ENCODE data around the gene WWP2. TPM values are rescaled to one million over a fixed set of nuclear protein-coding genes. Genes with fewer than 3 reads are reported as not detected.
A peak's percentile ranks its signal among the peaks of the same experiment; 100 is the strongest.
"Not testable (repeated sequence)": the region's sequence is repeated elsewhere in the genome, so short reads cannot be mapped to it uniquely, and the experiment has no call there.

WWP2 gene
- total RNA-seq, 1 donor from 2014 or later: 91.5 TPM

DNA sequence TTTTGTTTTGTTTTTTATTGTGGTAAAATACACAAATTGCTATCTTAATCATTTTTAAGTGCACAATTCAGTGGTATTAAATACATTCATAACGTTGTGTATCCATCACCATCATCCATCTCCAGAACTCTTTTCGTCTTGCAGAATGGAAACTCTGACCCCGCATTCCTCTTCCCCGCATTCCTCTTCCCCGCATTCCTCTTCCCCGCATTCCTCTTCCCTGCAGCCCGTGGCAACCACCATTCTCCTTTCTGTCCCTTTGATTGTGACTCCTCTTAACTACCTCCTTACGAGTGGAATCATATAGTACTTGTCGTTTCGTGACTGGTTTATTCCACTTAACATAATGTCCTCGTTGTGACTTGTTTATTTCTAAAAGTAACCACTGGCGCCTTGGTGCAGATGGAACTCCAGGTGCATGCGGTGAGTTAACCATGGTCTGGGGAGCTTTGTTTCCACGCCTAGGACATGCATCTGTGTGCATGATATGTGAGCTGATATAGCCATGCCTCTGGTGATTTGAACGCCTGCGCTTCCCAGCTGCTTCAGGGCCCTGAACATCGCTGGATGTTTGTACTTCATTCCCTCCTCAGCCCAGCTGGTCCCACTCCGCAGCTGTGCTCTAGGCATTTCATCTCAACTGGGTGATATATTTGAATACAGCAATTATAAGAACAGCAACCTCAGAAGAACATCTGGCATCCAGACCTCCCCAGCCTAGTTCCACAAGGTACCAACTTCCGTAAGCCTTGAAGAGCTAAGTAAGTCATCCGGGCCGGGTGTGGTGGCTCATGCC, 181.3 kb downstream of the WWP2 start:
- DNase-seq (ENCODE audit: low spot score); intact Hi-C loops (cut with DNase I): not testable (repeated sequence)
- peak; percentile 35 for ATAC-seq

DNA sequence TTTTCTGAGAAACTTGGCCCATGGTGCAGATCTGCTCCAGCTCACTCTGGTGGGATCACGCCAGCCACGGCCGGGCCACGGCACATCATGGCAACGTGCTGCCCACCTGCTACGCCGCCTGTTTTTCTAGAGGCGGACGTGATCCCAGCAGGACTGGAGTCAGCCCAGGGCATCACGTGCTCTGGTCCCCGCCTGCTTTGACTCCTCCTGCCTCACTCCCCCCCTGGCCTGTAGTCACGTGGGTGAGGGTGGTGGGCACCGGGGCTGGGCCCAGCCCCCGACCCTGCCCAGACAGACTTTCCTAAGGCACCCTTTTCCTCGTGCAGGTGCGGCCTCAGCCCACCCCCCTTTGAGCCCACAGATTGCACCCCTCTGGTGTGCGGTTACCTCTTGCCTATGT, 188.3 kb downstream of the WWP2 start:
- DNase-seq (ENCODE audit: low spot score); intact Hi-C loops (cut with DNase I); ATAC-seq: not testable (repeated sequence)

DNA sequence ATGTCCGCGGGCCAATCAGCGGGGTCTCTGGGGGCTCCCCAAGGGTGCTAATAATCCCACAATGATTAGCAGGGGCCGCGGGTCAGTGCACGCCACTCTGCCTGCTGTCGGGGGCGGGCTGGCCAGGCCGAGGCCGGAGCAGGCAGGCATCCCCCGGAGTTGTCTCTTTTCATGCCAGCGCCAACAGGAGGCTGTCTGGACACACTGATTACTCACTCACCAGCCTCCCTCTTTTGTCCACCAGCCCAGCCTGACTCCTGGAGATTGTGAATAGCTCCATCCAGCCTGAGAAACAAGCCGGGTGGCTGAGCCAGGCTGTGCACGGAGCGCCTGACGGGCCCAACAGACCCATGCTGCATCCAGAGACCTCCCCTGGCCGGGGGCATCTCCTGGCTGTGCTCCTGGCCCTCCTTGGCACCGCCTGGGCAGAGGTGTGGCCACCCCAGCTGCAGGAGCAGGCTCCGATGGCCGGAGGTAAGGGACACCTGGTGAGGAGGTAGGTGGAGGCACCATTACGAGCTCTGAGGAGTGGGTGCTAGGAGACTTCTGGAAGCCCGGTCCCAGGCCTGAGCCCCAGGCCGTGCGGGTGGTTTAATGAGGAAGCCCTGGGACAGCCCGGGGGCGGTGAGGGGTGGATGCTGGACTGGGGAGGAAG, 189.0 kb downstream of the WWP2 start, which contains the start of gene CLEC18A:
CLEC18A (plus strand) TSS at position 318 of the 655 bp plus-strand sequence; CDS start at position 351, 33 bp downstream.
- peak; percentile 38 for ATAC-seq
- intact Hi-C loops (cut with DNase I); DNase-seq (ENCODE audit: low spot score): not testable (repeated sequence)

DNA sequence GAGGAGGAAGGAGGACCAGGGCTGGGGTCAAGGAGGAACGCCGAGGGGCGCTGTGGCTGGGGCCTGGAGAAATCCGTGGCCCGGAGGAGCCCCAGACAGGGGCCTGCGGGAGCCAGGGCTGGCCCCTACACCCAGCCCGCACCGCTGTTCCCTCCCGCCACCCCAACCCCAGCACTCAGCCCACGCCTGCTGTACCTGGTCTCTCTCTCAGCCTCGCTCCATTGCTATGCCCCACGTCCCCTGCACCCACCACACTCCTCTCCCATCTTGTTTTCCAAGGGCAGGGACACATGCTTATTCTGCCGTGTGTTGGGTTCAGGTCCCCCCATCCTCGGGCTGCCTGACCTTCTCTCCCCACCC, 189.5 kb downstream of the WWP2 start:
- intact Hi-C loops (cut with DNase I); DNase-seq (ENCODE audit: low spot score); ATAC-seq: not testable (repeated sequence)

DNA sequence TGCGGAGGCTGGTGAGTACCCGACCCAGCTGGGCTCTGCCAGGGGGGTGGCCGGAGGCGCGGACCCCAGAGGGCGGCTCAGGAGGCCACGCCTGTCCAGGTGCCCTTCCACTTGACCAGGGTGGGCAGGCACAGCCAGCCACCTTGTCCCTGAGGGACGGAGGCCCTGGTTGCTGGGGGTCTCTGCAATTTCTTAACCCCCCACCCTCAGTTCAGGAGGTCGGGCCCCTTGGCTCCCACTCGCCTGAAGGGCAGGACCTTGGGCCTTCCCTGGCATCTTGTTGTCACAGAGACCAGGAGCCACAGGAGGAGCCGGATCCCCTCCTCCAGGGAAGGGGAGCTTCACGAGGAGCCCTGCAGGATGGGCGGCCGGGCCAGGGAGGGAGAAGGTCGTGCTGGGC, 190.0 kb downstream of the WWP2 start:
- DNase-seq (ENCODE audit: low spot score); ATAC-seq; intact Hi-C loops (cut with DNase I): not testable (repeated sequence)

DNA sequence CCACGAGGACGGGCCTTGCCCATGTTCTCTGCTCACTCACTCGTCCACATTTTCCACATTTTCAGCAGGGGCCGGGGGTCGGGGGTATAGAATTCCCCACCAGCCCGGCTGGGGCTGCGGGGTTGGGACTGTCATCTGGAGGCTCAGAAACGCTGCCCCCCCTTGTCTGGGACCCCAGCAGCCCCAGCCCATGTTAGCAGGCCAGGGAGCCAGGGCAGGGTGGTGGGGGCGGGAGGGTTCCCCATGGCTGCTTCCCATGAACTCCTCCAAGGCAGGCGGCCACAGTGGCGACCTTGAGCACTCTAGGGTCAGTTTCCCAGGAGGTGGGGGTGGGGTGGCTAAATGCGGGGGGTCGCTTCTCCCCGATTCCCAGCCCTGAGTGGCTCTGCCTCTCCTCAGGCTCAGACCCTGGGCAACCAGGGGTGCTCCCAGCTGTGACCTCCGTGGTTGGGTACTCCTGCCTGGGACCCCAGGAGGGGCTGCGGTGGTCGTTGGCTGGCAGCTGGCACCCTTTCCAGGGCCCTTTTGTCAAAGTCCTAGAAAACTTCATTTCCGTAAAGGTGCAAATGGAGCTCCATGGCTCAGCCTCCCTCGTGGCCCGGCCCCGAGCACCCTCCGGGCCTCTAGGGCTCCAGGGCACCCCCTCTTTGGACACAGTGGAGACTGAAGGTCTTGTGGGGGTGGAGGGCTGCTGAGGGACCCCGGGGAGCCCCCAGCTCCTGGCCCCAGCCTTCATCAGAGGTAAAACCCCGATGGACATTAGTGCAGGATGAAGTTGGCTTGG, 190.6 kb downstream of the WWP2 start:
- ATAC-seq; DNase-seq (ENCODE audit: low spot score); intact Hi-C loops (cut with DNase I): not testable (repeated sequence)

DNA sequence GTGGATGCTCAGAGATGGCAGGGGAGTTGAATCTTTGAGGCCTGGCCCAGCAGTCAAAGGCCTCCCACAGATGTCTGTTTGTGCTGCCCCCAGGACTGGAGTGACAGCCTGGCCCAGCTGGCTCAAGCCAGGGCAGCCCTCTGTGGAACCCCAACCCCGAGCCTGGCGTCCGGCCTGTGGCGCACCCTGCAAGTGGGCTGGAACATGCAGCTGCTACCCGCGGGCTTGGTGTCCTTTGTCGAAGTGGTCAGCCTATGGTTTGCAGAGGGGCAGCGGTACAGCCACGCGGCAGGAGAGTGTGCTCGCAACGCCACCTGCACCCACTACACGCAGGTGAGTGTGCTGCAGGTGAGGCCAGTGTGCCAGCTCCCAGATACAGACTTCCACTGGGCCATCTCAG, 192.1 kb downstream of the WWP2 start:
- ATAC-seq; intact Hi-C loops (cut with DNase I); DNase-seq (ENCODE audit: low spot score): not testable (repeated sequence)

DNA sequence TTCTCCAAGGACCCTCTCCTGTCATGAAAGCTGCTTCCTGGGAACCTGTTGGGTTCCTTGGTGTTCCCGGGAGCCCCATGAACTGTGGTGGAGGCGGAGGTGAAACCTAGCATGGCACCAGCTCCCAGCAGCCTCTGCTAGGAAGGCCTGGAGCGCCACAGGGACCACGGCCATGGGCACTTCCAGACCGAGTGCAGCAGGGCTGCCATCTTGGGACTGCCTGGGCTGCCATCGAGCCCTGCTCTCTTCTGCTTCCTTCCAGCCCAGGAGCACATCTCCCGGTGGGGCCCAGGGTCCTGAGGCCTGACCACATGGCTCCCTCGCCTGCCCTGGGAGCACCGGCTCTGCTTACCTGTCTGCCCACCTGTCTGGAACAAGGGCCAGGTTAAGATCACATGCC, 201.2 kb downstream of the WWP2 start:
- DNase-seq (ENCODE audit: low spot score); ATAC-seq; intact Hi-C loops (cut with DNase I): not testable (repeated sequence)

DNA sequence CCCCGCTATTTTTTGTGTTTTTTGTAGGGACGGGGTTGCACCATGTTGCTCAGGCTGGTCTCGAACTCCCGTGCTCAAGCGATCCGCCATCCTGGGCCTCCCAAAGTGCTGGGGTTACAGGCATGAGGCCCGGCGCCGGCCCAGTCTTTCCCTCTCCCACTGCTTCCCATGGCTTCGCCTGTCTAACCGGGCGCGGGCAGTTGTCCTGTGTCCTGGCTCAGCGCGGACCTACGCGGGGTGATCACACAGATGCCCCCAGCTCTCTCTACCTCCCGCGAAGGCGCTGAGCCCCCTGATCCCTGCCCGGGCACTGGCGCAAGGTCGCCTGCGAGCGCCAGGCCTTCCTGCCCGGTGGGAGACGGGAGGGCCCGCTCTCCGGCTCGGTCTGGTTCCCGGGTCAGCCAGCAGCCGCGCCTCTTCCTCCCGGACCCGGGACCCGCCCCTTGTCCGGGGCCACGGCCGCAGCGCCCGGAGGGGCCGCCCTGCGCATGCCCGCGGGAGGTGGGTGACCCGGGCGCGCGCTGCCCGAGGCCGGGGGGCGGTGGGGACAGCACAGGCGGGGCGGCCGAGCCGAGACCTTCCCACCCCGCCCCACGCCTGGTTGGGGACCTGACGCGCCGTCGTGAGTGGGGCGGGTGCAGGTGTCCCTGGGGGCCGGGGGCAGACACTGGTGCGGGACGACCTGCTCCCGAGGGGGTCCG, 203.0 kb downstream of the WWP2 start:
- intact Hi-C loops (cut with DNase I): not testable (repeated sequence)
- ATAC-seq (peak; percentile 87), DNase-seq (ENCODE audit: low spot score) (peak; percentile 85)

DNA sequence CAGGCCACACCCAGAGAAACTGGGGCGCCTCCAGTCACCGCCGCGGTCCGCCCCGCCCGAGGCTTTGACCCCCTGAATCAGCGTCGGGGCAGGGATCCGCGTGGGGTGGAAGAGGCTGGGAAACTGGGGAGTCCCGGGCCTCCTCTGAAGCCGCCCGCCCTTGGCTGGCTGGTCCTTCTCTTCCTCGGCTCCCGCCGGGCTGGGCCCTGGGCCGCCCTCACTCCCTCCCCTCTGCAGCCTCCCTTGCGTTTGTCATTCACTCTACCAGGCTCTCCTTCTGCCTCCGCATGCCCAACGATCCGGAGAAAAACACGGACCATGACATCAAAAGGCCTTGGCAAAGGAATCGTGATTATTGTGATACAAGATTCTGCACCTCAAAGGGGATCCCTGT, 203.5 kb downstream of the WWP2 start:
- DNase-seq (ENCODE audit: low spot score); intact Hi-C loops (cut with DNase I): not testable (repeated sequence)
- ATAC-seq: peak; percentile 68

DNA sequence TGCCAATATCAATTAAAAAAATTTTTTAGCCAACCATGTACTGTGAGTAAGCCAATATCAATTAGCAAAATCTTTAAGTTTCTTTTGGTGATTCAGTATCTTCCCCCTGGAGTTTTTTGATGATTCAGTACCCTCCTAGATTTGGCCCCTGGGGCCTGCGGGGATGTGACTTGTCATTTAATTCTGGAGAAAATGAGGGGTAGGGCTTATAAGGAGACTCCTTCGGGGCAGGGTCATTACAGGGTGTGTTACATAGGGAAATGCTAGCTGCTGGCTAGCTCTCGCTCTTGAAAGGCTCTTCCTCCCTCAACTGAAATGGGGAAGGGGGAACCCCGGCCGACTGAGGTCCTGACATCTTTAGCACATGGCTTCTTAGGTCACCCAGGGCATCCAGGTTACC, 205.6 kb downstream of the WWP2 start:
- intact Hi-C loops (cut with DNase I); DNase-seq (ENCODE audit: low spot score); ATAC-seq: not testable (repeated sequence)

DNA sequence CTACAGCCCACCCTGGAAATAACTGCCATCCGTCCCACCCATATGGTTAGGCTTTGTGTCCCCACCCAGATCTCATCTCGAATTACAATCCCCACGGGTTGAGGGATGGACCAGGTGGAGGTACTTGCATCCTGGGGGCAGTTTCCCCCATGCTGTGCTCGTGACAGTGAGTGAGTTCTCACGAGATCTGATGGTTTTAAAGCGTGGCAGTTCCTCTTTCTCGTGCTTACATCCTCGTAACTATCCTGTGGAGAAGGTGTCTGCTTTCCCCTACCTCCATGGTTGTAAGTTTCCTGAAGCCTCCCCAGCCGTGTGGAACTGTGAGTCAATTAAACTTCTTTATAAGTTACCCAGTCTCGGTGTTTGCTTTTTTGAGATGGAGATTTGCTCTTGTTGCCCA, 206.0 kb downstream of the WWP2 start:
- DNase-seq (ENCODE audit: low spot score); intact Hi-C loops (cut with DNase I); ATAC-seq: not testable (repeated sequence)

DNA sequence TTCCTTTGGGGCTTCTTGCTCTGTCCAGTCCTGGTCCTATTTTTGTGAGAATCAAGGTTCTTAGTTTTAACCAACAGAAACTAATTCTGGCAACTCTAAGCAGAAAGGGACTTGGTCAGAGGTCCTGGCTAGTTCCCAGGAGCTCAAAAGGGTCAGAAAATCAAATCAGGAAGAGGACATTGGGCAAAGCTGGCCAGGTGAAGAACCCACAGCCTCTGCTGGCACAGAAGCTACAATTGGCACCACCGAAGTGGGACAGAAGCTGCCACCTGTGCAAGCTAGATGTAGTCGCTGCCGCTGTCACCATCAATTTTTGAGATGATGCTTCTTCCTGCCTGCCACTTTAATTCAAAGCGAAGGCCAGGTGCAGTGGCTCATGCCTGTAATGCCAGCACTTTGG, 207.5 kb downstream of the WWP2 start:
- DNase-seq (ENCODE audit: low spot score); ATAC-seq; intact Hi-C loops (cut with DNase I): not testable (repeated sequence)

DNA sequence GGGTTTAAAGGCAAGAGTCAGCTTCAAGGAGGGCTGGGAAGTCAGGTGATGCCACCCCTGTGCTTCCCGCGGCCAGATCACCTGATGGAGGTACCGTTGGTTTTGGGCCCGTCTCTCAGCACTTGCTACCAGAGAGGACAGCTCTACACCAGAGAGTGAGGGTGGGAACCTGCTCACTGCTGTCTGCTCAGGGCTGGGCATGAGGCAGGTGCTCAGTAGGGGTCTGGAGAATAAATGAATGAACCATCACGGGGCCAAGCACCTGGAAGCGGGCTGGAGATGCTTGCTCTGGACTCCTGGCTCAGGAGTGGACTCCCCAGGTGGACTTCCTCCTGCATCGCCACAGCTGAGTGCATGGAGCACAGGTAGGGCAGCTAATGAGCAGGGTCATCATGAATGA, 210.0 kb downstream of the WWP2 start:
- not testable (repeated sequence) for ATAC-seq

DNA sequence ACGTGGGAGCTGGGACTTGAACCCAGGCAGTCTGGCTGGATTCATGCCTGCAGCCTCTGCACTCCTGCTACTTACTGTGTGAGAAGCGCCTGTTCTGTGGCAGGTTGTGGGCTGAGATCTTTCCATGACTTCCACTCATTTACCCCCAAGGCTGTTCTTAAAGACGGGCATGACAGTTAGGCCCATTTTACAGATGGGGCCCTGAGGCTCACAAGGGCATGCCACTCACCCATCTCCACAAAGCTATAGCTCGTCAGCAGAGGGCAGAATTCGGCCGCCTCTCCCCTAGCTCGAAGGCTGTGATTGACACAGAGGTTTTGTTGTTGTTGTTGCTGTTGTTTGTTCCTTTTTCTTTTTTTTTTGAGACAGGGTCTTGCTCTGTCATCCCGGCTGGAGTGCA, 210.8 kb downstream of the WWP2 start:
- DNase-seq (ENCODE audit: low spot score); ATAC-seq; intact Hi-C loops (cut with DNase I): not testable (repeated sequence)

More for the DNA sequence above, 210.0 kb downstream of the WWP2 start:
- DNase-seq (ENCODE audit: low spot score); intact Hi-C loops (cut with DNase I): not testable (repeated sequence)

DNA sequence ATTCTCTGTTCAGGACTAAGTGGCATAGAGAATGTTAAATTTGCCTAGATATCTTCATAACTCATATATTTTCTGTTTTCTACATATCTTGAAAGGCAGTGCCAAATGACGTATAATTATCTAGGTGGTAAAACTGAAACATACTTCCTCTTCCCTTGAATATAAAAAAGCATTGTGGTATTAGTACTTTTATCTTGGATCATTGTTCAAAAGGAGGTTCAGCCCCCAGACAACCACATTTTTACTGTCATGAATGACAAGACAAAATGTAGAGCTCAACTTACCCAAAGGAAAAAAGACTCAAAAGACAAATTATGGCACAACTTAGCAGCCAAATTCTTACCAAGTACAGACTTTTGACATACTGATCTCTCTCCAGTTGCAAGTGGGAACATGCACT, 223.1 kb downstream of the WWP2 start:
- DNase-seq (ENCODE audit: low spot score); ATAC-seq; intact Hi-C loops (cut with DNase I): not testable (repeated sequence)

Measured in sciatic nerve (tissue), 2 donors.